Activated effector memory CD4-positive, alpha-beta T cell treated with Interleukin-2 at 50 U/mL for 16 hours (primary cell): ENCODE data around the gene LMNA.

Source experiments
- DNase-seq: peaks from one replicate; pipeline ENCODE4 v3.0.0-alpha.2; 2020

The LMNA gene

GRCh38 chr1:156082309-156083091 lies 32.0 kb upstream of the LMNA start, which contains the start of gene MEX3A:
Gene MEX3A (minus strand): TSS chr1:156082465. CDS start chr1:156081998, 467 bp downstream.
- peak; percentile 36 for DNase-seq

- DNase-seq, result no peak
Measured at GRCh38 chr1:156083800-156084790, 30.4 kb upstream of the LMNA start.

- no peak for DNase-seq
Measured at GRCh38 chr1:156086256-156086662, 28.3 kb upstream of the LMNA start.

- no peak for DNase-seq
Measured at GRCh38 chr1:156089704-156090103, 24.8 kb upstream of the LMNA start.

GRCh38 chr1:156090138-156090839 lies 24.2 kb upstream of the LMNA start:
- no peak for DNase-seq

- DNase-seq, result peak; percentile 79
Measured at GRCh38 chr1:156090840-156091188, 23.7 kb upstream of the LMNA start.

- no peak for DNase-seq
Measured at GRCh38 chr1:156091610-156092009, 22.9 kb upstream of the LMNA start.

GRCh38 chr1:156095906-156096508 lies 18.5 kb upstream of the LMNA start:
- no peak for DNase-seq

- DNase-seq, result peak; percentile 76
Measured at GRCh38 chr1:156096640-156097391, 17.7 kb upstream of the LMNA start.

- no peak for DNase-seq
Measured at GRCh38 chr1:156097499-156098178, 16.9 kb upstream of the LMNA start.

GRCh38 chr1:156098784-156099183 lies 15.7 kb upstream of the LMNA start:
- DNase-seq, result no peak

- DNase-seq, result no peak
Measured at GRCh38 chr1:156099282-156099681, 15.2 kb upstream of the LMNA start.

- DNase-seq, result no peak
Measured at GRCh38 chr1:156100205-156100995, 14.1 kb upstream of the LMNA start.

GRCh38 chr1:156101880-156102279 lies 12.6 kb upstream of the LMNA start:
- DNase-seq, result no peak

- DNase-seq, result no peak
Measured at GRCh38 chr1:156102633-156103511, 11.6 kb upstream of the LMNA start.

- peak; percentile 27 for DNase-seq
Measured at GRCh38 chr1:156103521-156103947, 11.0 kb upstream of the LMNA start.

- DNase-seq, result peak; percentile 35
Measured at GRCh38 chr1:156104065-156104810, 10.3 kb upstream of the LMNA start.
